HG02798 (cell line): ENCODE data around the gene NOSTRIN.
"Not testable (repeated sequence)": the region's sequence is repeated elsewhere in the genome, so short reads cannot be mapped to it uniquely, and the experiment has no call there.

Experiments used
- ATAC-seq: cut with Tn5 transposase; IDR thresholded peaks from one replicate; pipeline ENCODE4 v1.9.1; 2021; ENCODE audit warnings: mild to moderate bottlenecking; ENCODE audit not compliant: unreplicated experiment, poor library complexity

Gene NOSTRIN

GRCh38 chr2:168789776-168790175, 12.7 kb upstream of the NOSTRIN start:
- ATAC-seq: no peak

GRCh38 chr2:168790226-168790902, 12.1 kb upstream of the NOSTRIN start:
- no peak for ATAC-seq

GRCh38 chr2:168791140-168791539, 11.3 kb upstream of the NOSTRIN start:
- not testable (repeated sequence) for ATAC-seq

DNA sequence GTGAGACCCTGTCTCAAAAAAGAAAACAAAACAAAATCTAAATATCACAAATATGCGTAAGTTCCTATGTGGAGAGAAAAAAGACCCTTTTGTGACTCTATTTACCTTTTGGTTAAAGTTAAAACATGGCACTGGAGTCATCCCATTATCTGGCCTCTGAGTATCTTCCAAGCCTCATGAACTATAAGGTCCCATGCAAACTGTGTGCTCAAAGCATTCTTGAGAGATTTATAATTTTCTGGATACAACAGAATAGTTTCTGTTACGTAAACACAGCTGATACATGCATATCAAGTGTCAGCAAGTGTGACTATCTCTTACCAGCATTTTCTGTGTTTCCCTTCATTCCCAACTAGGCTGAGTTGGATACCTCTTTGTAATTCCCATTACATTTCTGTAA, 8.8 kb upstream of the NOSTRIN start:
- ATAC-seq: no peak

- ATAC-seq: no peak
Observed at GRCh38 chr2:168794968-168795367, 7.5 kb upstream of the NOSTRIN start.

DNA sequence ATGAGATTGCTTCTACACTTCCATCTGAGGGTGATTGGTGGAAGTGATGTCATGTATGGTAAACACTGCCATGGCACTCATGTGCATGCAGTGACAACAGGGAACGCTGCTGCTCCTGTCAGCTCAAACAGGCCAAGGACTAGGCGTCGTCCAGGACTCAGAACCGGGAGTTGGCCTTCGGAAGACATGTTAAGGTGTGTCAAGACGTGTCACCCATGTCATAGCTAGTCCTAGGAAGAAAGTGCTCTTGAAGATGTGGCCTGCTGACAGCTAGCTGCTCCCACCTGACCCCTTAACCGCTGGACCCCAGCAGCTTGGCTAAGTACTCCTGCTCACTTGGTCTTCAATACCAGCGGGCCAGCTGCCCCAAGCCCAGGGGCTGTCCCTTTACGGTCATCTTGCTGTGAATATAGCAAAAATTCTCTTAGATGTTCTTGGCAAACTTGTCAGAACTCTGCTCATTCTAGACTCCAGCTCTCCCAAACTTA, 6.3 kb upstream of the NOSTRIN start:
- ATAC-seq: no peak

DNA sequence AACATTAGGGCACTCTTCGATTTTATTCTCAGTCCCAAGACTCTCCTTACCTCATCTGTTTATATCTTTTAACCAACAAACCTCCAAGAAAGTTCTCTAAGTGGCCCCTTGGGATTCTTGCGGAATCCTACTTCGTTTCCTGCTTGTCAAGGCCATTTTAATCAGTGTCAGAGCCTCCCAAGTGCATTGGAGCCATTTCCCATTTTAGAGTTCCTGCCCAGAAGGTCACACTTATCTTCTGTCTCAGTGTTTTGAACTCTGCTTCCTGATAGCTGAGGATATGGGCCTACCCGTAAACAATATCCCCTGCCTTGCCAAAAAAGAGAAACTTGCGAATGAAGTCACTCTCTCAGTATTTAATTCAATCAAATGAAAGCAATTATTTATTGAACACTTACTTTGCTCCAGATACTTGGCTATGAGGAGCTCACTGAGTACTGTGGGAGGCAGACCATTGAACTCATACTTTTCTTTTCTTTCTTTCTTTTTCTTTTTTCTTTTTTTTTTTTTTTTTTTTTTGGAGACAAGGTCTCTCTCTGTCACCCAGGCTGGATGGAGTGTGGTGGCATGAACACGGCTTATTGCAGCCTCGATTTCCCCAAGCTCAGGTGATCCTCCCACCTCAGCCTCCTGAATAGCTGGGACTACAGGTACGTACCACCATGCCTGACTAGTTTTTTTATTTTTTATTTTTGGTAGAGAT, 5.7 kb upstream of the NOSTRIN start:
- ATAC-seq: no peak

- ATAC-seq: no peak
Observed at GRCh38 chr2:168797286-168797655, 5.2 kb upstream of the NOSTRIN start.

GRCh38 chr2:168798076-168798887, 4.2 kb upstream of the NOSTRIN start:
- no peak for ATAC-seq

- ATAC-seq: no peak
Observed at GRCh38 chr2:168798888-168799410, 3.5 kb upstream of the NOSTRIN start.

DNA sequence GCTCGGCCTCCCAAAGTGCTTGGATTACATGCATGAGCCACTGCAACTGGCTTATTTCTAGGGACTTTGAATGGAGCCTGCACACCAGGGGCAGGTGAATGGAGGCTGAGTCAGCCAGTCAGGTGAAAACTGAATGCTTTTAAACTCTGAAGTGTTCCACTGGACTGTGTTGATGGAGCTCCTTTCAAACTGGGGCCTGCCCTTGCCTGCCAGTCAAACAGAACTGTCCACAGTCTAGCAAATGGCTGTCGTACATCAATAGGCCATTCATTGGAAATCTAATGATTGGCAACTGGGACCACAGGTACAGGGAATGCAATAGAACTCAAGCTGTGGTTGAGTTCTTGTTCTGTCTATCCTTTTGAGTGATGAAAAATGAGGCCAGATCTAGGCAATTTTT, 966 bp upstream of the NOSTRIN start:
- no peak for ATAC-seq

GRCh38 chr2:168802859-168803725, 655 bp downstream of the NOSTRIN start:
- no peak for ATAC-seq

GRCh38 chr2:168804214-168804613, 1.8 kb downstream of the NOSTRIN start:
- no peak for ATAC-seq

- ATAC-seq: no peak
Observed at GRCh38 chr2:168805615-168806014, 3.2 kb downstream of the NOSTRIN start.

DNA sequence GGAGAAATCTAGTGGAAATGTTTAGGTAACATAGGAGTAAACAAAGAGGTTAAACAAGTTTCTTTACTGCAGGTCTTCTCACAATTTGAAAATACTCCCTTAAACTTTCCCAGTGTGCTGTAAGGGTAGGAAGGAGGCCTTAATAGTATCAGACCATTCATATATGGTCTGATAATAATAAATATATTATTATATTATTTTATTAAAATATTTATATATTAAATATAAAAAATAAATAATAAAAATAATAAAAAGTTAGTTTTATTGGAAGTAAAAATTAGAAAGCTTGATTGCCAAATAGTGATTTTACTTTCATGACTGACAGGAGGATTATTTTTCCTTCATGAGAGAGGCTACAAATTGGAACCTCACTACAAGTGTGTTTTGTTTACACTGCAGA, 7.1 kb downstream of the NOSTRIN start:
- no peak for ATAC-seq

DNA sequence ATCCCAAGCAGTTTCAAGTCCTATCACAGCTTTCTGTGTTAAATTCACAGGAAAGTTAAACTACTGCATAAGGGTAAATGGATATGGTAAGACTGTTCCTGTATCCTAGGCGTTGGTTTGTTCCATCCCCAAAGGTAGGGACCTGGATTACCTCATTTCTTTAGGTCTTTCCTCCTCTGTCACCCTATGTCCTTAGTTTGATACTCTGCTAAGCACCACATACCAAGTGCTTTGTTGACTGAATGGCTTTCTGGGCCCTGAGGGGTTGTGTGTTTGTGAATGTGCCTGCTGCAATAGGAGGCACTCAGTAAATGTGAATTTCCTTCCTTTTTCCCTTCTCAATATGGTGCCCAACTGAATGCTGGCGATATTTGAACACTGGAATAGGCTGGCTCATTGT, 7.8 kb downstream of the NOSTRIN start:
- ATAC-seq: no peak

- no peak for ATAC-seq
Observed at GRCh38 chr2:168811696-168812095, 9.3 kb downstream of the NOSTRIN start.

- no peak for ATAC-seq
Observed at GRCh38 chr2:168814046-168814445, 11.6 kb downstream of the NOSTRIN start.

- no peak for ATAC-seq
Observed at GRCh38 chr2:168814939-168815907, 12.8 kb downstream of the NOSTRIN start.
